Measurements from ENCODE around the gene NOB1.
"Not testable (repeated sequence)": the region's sequence is repeated elsewhere in the genome, so short reads cannot be mapped to it uniquely, and the experiment has no call there.

The NOB1 gene

DNA sequence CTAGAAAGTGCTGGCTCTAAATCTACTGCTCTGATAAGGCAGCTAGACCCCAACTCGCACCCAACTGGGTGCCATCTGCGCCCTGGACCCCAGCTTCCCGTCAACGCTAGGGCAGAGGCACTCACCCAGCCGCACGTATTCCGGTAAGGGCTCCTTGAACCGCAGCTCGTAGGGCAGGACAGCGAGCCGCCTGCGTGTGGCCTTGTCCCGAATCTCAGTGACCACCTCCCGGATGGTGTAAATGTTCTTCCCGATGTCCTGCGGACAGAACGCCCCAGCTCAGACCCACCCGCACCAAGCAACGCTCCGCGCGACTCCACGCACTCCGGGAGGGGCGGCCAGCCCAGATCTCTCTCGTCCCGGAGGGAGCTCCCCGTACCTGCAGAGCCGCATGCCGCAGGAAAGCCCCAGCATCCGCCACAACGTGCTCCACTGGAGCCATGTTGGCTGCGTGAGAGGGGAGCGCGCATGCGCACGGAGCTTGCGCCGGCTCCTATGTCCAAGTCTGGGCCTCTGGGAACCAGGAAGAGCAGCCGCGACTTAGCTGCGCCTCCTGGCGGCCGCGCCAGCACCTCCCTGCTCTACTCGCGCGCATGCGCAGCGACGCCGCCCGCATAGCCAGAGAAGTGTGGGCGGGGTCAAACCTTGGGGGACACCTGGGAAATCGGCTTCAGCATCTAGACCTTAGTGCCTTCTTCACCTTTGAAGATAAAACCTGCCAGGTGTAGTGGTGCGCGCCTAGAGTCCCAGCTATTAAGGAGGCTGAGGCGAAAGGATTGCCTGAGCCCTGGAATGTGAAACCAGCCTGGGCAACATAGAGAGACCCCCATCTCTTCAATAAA lies at the start of gene NOB1:
Gene NOB1, minus strand, starts transcription at position 458 of the 842 bp plus-strand sequence. Its CDS starts 16 bp downstream, at position 442.
- peak; percentile 51 for DNase-seq

DNA sequence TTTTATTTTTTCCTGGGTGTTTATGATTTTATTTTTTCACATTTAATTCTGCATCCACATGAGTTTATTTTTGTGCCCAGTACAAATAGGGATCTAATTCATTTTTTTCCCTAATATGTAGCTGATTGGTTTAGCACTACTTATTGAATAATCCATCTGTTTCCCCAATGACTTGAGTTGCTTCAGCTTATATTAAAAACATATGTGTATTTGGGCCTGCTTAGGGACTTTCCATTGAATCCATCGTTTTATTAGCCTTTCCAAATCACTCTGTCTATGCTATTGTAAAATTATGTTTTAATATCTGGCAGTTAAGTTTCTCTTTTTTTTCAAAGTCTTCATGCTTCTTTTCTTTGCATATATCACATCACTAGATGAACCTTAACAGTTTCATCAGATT lies 49.6 kb upstream of the NOB1 start:
- DNase-seq: no peak

DNA sequence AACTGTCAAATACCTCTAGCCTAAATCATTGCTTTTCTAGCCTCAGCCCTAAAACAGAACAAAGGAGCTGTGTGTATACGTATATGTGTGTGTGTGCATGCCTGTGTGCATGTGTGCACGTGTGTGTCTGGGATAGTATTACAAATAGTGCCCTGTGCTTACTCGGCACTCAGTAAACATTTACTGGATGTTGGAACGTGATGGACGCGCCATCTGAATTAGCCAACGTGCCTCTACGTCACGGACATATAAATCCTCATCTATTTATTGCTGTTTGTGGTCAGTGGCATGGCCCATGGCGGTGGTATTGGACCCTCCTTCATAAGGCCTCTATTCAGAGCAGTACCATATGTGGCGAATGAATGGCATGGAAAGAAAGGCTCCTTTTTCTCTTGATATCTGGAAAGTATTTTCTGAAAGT lies 44.9 kb upstream of the NOB1 start:
- no peak for DNase-seq

DNA sequence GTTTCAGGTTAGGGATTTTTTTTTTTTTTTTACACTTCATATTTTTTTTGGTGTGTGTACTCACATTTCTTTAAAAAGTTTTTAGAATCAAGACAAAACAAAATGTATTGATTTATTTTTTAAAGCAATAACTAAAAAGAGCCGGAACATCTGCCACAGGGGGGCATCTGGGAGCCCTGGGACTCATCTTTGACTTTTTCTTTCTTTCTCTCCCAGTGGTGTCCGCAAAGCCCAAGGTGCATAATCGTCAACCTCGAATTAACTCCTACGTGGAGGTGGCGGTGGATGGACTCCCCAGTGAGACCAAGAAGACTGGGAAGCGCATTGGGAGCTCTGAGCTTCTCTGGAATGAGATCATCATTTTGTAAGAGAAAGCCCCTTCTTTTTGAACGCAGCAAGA lies 43.7 kb upstream of the NOB1 start:
- DNase-seq: no peak

DNA sequence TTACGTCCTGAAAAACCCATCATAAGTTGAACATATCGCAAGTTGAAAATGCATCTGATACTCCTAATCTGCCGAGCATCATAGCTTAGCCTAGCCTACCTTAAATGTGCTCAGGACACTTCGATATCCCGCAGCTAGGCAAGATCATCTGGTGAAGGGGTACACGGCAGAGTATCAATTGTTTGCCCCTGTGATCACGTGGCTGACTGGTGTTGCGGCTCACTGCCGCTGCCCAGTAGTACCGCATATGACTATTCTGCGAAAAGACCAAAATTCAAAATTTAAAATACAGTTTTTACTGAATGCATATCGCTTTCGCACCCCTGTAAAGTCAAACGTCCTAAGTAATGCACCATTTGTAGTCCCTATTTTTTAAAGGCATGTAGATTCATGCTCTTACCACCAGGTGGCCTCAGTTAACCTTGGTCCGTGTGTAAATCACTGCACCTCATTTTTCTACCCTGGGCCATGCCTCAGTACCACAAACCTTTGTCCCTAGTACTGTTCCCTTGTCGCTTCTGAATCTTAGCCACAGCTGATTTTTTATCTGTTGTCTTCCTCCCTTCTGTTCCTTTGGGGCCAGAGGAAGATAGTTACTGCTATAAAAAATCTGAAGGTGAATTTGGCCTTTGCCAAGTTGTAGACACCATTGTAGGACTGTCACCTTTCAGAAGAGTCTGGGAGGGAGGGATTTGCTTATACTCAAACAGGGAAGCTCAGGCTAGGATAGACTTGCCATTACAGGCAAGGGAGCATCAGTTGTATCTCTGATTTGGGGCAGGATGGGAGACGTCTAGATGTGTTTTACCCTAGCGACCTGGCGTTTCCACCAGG lies 41.8 kb upstream of the NOB1 start:
- DNase-seq: no peak

DNA sequence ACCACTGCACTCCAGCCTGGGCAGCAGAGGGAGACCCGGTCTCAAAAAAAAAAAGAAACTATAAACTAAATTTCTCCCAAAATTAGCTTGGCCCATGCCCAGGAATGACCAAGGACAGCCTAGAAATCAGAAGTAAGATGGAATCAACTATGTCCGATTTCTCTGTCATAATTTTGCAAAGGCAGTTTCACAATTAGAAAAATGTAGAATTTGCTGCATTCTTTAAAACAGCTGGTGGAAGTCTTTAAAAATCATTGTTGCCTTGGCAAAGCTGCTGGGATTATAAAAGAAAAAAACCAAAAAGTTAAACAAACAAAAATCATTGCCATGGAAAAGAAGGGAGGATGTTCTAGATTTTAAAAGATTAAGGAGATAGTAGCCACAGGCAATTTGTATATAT lies 39.8 kb upstream of the NOB1 start:
- DNase-seq: no peak

DNA sequence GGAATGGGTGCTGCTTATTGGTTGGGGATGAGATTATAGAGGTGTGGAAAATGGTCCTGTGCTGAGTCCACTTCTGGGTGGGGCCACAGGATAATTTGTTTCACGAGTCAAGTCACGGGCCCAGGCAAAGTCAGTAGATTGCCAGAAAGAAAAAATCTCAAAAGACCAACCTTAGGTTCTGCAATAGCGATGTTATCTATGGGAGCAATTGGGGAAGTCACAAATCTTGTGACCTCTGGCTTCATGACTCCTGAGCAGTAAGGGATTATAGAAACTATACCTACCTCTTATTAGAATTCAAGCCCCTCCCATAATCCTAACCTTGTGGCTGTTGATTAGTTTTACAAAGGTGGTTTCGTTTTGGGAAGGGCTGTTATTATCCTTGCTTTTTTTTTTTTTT lies 38.8 kb upstream of the NOB1 start:
- no peak for DNase-seq

DNA sequence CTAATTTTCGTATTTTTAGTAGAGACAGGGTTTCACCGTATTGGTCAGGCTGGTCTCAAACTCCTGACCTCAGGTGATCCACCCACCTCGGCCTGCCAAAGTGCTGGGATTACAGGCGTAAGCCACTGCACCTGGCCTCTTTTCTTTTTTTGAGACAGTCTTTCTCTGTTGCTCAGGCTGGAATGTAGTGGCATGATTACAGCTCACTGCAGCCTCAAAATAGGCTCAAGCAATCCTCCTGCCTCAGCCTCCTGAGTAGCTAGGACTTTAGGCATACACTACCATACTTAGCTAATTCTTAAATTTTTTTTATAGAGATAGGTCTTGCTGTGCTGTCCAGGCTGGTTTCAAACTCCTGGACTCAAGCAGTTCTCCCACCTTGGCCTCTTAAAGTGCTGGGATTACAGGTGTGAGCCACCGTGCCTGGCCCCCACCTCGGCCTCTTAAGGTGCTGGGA lies 36.7 kb upstream of the NOB1 start:
- DNase-seq: not testable (repeated sequence)

DNA sequence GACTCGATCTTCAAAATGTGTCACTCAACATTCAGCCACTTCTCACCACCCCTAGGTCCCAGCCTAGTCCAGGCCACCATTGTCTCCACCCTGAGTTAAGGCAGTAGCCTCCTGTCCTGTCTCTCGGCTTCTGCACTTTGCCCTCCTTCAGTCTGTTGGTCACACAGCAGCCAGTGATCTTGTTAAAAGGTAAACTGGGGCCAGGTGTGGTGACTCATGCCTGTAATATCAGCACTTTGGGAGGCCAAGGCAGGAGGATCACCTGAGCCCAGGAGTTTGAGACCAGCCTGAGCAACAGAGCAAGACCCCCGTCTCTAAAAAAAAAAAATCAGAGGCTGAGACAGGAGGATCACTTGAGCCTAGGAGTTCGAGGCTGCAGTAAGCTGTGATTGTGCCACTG lies 33.2 kb upstream of the NOB1 start:
- no peak for DNase-seq

DNA sequence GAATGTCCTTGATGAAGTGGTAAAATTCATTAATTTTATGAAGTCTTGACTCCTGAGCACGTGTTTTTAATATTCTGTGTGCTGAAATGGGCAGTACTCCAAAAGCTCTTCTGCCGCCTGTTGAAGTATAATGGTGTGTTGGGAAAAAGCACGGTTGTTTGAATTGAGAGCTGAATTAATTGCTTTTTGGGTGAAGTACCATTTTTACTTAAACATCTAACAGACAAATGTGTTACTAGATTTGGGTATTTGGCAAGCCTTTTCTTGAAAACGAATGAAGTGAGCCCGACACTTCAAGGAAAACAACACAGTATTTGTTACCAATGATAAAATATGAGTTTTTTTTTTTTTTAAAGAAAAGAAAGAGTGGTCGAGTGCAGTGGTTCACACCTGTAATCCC lies 29.9 kb upstream of the NOB1 start:
- no peak for DNase-seq

DNA sequence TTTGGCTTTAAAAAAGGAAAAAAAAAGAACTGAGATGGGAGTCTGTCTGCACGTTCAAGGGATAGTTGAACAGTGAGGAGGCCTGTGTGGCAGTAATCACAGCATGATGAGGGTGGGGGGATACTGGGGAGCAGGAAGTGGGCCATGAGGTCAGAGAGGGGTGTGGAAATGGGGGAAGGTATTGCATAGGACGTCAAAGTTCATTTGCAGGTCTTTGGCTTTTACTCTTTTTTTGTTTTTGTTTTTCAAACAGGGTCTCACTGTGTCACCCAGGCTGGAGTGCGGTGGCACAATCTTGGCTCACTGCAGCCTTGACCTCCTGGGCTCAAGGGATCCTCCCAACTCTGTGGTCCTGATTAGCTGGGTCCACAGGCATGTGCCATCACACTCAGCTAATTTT lies 26.4 kb upstream of the NOB1 start:
- no peak for DNase-seq

DNA sequence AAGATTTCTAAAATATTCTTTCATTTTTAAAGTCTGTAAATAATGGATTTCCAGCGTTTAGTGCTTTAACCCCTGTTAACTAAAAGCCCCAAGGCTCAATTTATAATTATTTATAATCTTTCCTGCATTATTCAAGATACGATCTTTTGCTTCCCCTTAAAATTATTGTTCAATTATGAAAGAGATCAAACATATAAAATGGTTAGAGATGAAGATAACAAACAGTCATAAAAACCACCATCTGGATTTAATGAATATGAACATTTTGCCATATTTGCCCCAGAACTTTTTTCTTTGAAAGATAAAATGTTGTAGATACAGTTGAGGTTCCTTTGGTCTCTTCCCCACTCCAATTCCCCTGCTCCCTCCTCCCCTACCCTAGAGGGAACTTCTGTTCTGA lies 25.0 kb upstream of the NOB1 start:
- DNase-seq: no peak

DNA sequence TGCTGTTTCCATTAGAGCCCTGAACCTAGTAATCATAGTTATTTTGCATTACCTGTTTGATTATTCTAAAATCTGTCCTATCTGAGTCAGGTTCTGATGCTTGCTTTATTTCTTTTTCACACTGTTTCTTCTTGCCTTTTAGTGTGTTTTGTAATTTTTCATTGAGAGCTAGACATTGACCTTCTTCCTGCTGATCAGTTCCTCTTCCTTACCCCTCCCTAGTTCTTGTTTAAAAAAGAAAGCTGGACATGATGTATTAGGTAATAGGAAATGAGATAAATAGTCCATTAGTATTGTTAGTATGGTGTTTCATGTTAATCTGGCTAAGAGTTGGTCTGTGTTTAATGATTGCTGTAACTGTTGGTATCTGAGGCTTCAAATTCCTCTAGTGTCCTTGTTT lies 20.8 kb upstream of the NOB1 start:
- DNase-seq: no peak

DNA sequence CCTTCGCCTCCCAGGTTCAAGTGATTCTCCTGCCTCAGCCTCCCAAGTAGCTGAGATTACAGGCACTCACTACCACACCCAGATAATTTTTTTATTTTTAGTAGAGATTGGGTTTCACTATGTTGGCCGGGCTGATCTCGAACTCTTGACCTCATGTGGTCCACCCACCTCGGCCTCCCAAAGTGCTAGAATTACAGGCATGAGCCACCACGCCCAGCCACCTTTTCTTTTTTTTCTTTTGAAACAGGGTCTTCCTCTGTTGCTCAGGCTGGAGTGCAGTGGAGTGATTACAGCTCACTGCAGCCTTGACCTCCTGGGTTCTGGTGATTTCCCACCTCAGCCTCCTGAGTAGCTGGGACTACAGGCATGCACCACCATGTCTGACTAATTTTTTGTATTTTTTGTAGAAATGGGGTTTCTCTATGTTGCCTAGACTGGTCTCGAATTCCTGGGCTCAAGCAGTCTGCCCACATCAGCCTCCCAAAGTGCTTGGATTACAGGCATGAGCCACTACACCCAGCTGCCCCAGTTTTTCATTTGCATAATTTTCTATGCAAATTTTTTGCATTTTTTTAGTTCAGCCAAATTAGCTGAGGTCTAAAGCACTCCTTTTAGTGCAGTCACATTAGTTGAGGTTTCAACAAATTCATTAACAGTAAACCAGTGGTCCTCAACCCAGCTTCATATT lies 18.7 kb upstream of the NOB1 start:
- DNase-seq: no peak

DNA sequence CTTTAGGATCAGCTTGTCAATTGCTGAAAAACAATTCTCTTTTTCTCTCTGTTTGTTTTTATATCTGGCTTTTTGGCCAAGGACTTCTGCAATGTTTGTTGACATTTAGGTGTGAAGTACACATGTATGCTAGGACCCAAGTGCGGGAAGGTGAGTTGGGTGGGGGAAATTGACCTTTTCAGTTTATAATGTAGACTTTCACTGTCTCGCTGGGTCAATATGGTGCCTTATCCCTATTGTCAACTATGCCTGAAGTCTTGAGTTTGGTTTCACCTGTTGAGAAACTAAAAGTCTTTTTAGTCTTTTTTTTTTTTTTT lies 16.9 kb upstream of the NOB1 start:
- no peak for DNase-seq

DNA sequence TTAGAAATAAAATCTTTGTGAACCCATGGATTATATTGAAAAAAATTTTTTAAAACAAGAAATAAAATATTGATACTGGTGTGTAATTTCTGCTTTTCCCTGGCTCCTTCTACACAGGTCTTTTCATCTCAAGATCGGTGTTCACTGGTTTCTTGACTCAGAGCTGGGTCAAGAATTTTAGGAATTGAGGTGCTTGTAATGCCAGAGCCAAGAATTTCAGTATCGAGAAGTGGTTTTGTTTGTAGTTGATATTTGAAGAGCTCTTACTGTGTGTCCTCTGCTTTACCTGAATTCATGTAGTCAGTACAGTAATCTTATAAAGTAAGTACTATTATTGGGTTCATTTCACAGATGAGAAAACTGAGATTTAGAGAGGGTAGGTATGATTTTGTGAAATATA lies 14.7 kb upstream of the NOB1 start:
- DNase-seq: no peak

DNA sequence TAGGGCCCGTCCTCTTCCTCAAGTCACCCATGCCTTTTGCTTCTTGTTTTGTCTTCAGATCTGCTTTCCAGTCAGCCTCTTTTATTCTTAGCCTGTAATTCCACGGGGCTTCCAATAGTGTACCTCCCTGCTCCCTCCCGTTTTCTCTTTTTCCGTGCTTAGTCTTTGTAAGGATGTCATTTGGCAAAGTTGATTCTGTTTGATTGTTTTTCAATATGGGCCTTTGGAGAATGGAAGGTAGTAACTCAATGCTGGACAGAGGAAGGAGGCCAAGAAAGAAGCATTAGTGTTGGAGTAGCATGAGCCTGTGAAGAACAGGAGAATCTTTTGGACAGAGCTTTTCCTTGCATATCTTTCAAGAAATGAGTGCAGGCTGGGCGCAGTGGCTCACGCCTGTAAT lies 13.9 kb upstream of the NOB1 start:
- no peak for DNase-seq

DNA sequence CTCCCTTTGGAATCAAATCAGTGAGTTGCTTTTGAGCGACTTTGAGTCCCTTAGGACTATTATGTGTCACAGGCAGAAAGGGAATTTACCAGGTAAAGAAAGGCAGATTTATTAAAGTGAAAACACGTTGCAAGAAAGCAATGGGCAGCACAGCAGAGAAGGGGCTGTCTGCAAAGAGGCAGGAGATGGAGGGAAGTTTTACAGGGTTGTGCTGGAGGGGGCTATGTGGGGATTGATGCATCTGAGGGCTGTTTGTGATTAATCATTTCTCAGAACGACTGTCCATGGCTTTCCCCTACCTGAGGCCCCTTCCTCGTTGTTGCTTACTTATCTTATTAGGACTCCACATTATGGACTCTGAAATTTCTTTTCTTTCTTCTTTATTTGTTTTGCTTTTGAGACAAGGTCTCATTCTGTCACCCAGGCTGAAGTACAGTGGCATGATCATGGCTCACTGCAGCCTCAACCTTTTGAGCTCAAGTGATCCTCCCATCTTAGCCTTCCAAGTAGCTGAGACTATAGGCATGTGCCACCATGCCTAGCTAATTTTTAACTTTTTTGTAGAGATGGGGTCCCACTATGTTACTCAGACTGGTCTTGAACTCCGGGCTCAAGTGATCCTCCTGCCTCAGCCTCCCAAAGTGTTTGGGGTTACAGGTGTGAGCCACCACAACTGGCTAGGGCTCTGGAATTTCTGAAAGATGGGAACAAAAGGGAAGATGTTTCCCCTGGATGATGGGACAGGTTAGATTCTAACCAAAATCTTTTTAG lies 12.9 kb upstream of the NOB1 start:
- DNase-seq: no peak

DNA sequence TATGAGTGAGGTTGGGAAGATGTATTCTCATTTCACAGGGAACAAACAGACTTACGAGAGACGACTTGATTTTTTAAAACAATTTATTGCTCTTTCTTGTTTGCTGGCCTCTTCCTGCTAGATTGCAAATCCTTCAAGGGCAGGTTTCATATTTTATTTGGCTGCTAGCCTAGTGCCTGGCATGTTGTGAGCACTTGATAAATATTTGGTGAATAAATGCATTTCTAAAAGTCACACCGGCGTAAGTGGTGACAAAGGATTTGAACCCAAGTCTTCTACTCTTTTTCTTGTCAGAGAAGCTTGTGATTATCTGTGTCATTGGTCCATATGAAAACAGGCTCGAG lies 8.8 kb upstream of the NOB1 start:
- no peak for DNase-seq

DNA sequence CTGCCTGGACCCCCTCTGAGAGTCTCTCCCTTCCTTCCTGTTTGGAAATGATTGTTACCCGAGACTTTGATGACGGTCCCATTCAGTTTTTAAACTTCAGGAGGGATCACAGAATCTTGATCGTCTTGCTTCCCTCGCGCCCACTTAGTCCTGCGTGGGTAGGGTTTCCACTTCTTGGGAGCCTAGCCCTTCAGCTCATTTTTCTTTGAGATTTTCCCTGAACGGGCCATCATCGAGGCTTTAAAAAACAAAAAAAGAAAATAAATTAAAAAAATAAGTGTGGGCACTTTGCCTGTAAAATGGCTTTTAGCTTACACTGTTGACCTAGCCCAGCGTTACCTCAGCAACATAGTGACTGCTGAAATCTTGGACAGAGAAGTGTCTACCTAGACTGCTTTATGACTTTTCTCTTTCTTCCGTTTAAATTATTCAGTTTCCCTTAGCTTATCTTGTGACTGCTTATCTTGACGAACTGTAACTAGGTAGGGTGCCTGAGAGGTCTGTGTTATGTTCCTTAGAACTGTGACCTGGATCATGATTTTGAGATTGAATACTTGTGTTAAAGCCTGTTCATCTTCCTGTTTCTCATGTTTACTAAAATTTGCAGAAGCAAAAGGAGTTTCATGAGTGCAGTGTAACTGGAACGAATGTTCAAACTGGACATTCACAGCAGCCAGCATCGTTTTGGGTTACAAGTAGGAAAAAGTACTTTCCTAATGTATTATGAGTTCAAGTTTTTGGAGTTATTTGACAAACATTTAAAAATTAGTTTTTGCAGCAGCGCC lies 8.3 kb upstream of the NOB1 start:
- DNase-seq: no peak

DNA sequence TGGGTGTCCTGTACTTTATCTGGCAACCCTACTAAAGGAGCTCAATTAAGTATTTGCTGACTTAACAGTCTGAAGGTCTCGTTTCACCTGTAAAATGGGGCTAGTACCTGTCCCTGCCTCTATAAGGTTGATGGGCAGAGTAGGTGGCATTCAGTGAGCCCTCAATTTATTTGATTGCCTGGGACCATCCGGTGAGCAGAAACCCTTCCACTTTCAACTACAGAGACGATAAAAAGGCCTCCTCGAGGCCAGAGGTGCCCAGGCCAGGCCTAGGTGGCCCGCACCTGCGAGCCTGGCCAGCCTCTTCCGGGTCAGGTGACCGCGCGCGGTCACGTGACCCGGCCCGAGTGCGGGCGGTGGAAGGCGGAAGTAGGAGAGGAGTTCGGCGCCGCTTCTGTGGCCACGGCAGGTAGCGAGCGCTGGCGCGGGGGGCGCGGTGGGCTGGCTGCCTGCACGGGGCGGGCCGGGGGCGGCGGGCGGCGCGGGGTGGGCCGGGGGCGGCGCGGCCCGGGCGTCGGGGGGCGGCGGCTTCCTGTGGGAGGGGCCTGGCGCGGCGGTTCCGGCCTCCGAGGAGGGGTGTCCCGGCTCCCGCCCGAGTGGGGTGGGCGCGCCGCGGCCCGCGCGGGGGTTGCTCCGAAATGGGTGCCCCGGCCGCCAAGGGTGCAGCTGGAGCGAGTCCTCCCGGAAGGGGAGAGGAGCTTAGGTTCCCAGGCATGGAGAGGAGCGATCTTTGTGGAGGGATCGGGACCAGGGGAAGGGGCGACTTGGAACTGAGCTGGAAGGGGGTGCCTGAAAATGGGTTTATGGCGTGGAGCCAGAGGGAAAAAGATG lies 7.5 kb upstream of the NOB1 start, which contains the start of gene WWP2:
Gene WWP2, plus strand, starts transcription at position 350 of the 831 bp plus-strand sequence. CDS start 24,679 bp downstream, outside the sequence.
- DNase-seq: no peak

Measured in NCI-H2029 treated with DMSO at 0.1 percent for 48 hours (cell line).